IMR-90 (cell line): Measurements from ENCODE around the gene GDF9. TPM values are rescaled to one million over a fixed set of nuclear protein-coding genes. Genes with fewer than 3 reads are reported as not detected.
A peak's percentile ranks its signal among the peaks of the same experiment; 100 is the strongest.

Experiments
- ATAC-seq: fragments of 200-7000 bp; cut with Tn5 transposase; 2 replicates; pipeline ENCODE4 v1.9.1; 2020; ENCODE audit warnings: low read depth, mild to moderate bottlenecking, moderate library complexity
- BruUV-seq: library from RNA; stranded (reverse); fragments of 400-500 nt; replicated peaks from 2 replicates; lab custom pipeline; 2021; lab: Mats Ljungman, UMichigan
- CTCF ChIA-PET: fragments of 300-600 bp; formaldehyde crosslinking; extraction: SDS; loops from one replicate; lab custom pipeline; 2021; ENCODE audit warnings: antibody characterized with exemption; lab: Yijun Ruan, JAX
- POLR2A ChIA-PET: fragments of 300-600 bp; sonication (Branson Sonifier 250); formaldehyde crosslinking; loops from one replicate; lab custom pipeline; 2022; ENCODE audit warnings: antibody characterized with exemption; ENCODE audit not compliant: unreplicated experiment; lab: Charles Lee
- DNase-seq: peaks from one replicate; pipeline ENCODE4 v3.0.0; 2013
- H2AFZ ChIP-seq: replicated peaks from 2 replicates; pipeline ENCODE3; 2013; ENCODE audit warnings: low read length, mild to moderate bottlenecking; ENCODE audit not compliant: poor library complexity
- H2AK5ac ChIP-seq: 2 replicates; pipeline ENCODE4 v1.6.1; 2013; ENCODE audit warnings: low read depth, low read length, inconsistent platforms
- H2AK9ac ChIP-seq: replicated peaks from 2 replicates; pipeline ENCODE3; 2013; ENCODE audit warnings: mild to moderate bottlenecking, low read depth, low read length, moderate library complexity; ENCODE audit not compliant: poor library complexity
- H2BK120ac ChIP-seq: 2 replicates; pipeline ENCODE4 v1.6.1; 2013; ENCODE audit warnings: low read depth, low read length, inconsistent platforms
- H2BK15ac ChIP-seq: 3 replicates; pipeline ENCODE4 v1.6.1; 2013; ENCODE audit warnings: low read depth, low read length, inconsistent platforms
- H2BK20ac ChIP-seq: 2 replicates; pipeline ENCODE4 v1.6.1; 2013; ENCODE audit warnings: low read depth, mild to moderate bottlenecking, inconsistent platforms, low read length, moderate library complexity
- H2BK5ac ChIP-seq: 2 replicates; pipeline ENCODE4 v1.6.1; 2013; ENCODE audit warnings: mild to moderate bottlenecking, low read depth, low read length, inconsistent platforms; ENCODE audit not compliant: poor library complexity, severe bottlenecking
- H3K14ac ChIP-seq: replicated peaks from 2 replicates; pipeline ENCODE4 v1.6.1; 2013; ENCODE audit warnings: low read depth, low read length, inconsistent platforms
- H3K18ac ChIP-seq: 2 replicates; pipeline ENCODE4 v1.6.1; 2013; ENCODE audit warnings: low read depth, low read length, control low read depth
- H3K23ac ChIP-seq: 2 replicates; pipeline ENCODE4 v1.6.1; 2013; ENCODE audit warnings: low read depth, low read length, inconsistent platforms
- H3K27ac ChIP-seq: 2 replicates; pipeline ENCODE4 v1.5.1; 2013; ENCODE audit warnings: mild to moderate bottlenecking, control low read depth, low read length; ENCODE audit not compliant: insufficient read depth
- H3K27me3 ChIP-seq: 2 replicates; pipeline ENCODE4 v1.6.1; 2013; ENCODE audit warnings: low read length; ENCODE audit not compliant: control insufficient read depth, insufficient read depth
- H3K36me3 ChIP-seq: 2 replicates; pipeline ENCODE4 v1.6.1; 2013; ENCODE audit warnings: low read length, mixed read lengths; ENCODE audit not compliant: control insufficient read depth, insufficient read depth
- H3K4ac ChIP-seq: 2 replicates; pipeline ENCODE4 v1.6.1; 2013; ENCODE audit warnings: low read depth, low read length, inconsistent platforms
- H3K4me1 ChIP-seq: 2 replicates; pipeline ENCODE4 v1.6.1; 2013; ENCODE audit warnings: low read length, mixed read lengths; ENCODE audit not compliant: control insufficient read depth, insufficient read depth
- H3K4me2 ChIP-seq: 2 replicates; pipeline ENCODE4 v1.6.1; 2013; ENCODE audit warnings: low read depth, mild to moderate bottlenecking, control low read depth, low read length, moderate library complexity
- H3K4me3 ChIP-seq: 2 replicates; pipeline ENCODE4 v1.5.1; 2013; ENCODE audit warnings: low read depth, mild to moderate bottlenecking, control low read depth, low read length, moderate library complexity; ENCODE audit not compliant: insufficient read depth
- H3K56ac ChIP-seq: 2 replicates; pipeline ENCODE4 v1.6.1; 2013; ENCODE audit warnings: low read length, inconsistent platforms; ENCODE audit not compliant: insufficient read depth; ENCODE audit errors: extremely low read depth
- H3K79me1 ChIP-seq, 2 experiments: 2 replicates each; pipeline ENCODE4 v1.6.1; 2013; ENCODE audit warnings: low read length in 2 of 2, inconsistent platforms in 1 of 2, low read depth in 1 of 2
- H3K9ac ChIP-seq: 2 replicates; pipeline ENCODE4 v1.6.1; 2013; ENCODE audit warnings: low read depth, low read length, control low read depth
- H3K9me1 ChIP-seq: 2 replicates; pipeline ENCODE4 v1.6.1; 2013; ENCODE audit warnings: low read length, inconsistent platforms; ENCODE audit not compliant: insufficient read depth
- H3K9me3 ChIP-seq: 2 replicates; pipeline ENCODE4 v1.6.1; 2013; ENCODE audit warnings: low read length; ENCODE audit not compliant: control insufficient read depth, insufficient read depth
- H4K20me1 ChIP-seq: 2 replicates; pipeline ENCODE4 v1.6.1; 2013; ENCODE audit warnings: low read length, inconsistent platforms; ENCODE audit not compliant: insufficient read depth
- H4K5ac ChIP-seq: 2 replicates; pipeline ENCODE4 v1.6.1; 2013; ENCODE audit warnings: mild to moderate bottlenecking, low read depth, low read length, control low read depth
- H4K8ac ChIP-seq, 2 experiments: 2 replicates each; pipeline ENCODE4 v1.6.1; 2013; ENCODE audit warnings: low read depth in 2 of 2, low read length in 2 of 2, control low read depth in 1 of 2, inconsistent platforms in 1 of 2
- H4K91ac ChIP-seq: 2 replicates; pipeline ENCODE4 v1.6.1; 2013; ENCODE audit warnings: low read depth, low read length, inconsistent platforms; ENCODE audit not compliant: insufficient read depth
- MXI1 ChIP-seq: IDR thresholded peaks from 2 replicates; pipeline ENCODE4 v1.6.1; 2012; ENCODE audit warnings: low read depth, mild to moderate bottlenecking, low read length, moderate library complexity, borderline replicate concordance
- SMC3 ChIP-seq: fragments of 150-350 bp; IDR thresholded peaks from 2 replicates; pipeline ENCODE4 v1.6.1; 2016; ENCODE audit warnings: low read depth, mild to moderate bottlenecking, antibody characterized with exemption, low read length, moderate library complexity
- WGBS, 2 experiments: methylation state at CpG; one replicate each; pipeline versions ENCODE4 v1.1.5 to v1.1.7; 2013; ENCODE audit warnings: missing lambda C conversion rate in 2 of 2; ENCODE audit not compliant: insufficient read length in 1 of 2; ENCODE audit errors: extremely low coverage in 2 of 2; 5-methylcytosine and 5-hydroxymethylcytosine counted together
- dilution Hi-C: fragments of 300-500 bp; cut with HindIII; formaldehyde crosslinking; loops from one replicate; pipeline ENCODE4 v1.14.3; 2018; ENCODE audit warnings: low sequenced_read_pairs; ENCODE audit not compliant: unreplicated experiment
- in situ Hi-C: fragments of 300-500 bp; cut with MboI; formaldehyde crosslinking; loops from 3 replicates; pipeline ENCODE4 v1.14.3; 2019; ENCODE audit warnings: low sequenced_read_pairs, inconsistent platforms, mixed read lengths
- intact Hi-C: fragments of 100-400 bp; cut with micrococcal nuclease; formaldehyde crosslinking; loops from 2 replicates; pipeline ENCODE4 v1.10.0; 2022
- polyA plus RNA-seq, 3 experiments: library from polyadenylated mRNA; depleted of rRNA; stranded (reverse); fragments of >200 nt; gene quantifications; 2 replicates each; pipeline ENCODE4 v1.2.3, GENCODE V29; 2012; ENCODE audit warnings: low replicate concordance in 1 of 3
- total RNA-seq: library from RNA; depleted of rRNA; stranded (reverse); fragments of >200 nt; gene quantifications from 2 replicates; pipeline ENCODE4 v1.2.3, GENCODE V29; 2012

The GDF9 gene
- total and polyA plus RNA-seq, 2 of the 4 experiments (the other 2 are of a cell fraction), result 0.18 to 0.21 TPM

- dilution Hi-C loops (no loop called here), intact Hi-C loops (loop anchor here (5.0 kb wide), 3 partner anchors 161 to 316 kb away; no protein-coding TSS in a partner anchor), in situ Hi-C loops (no loop called here)
- WGBS, 2 experiments, result no CpG with 5 or more reads among the region's 7 CpGs
- Histone ChIP-seq H3K36me3 (peaks cover 6% of the 10 kb centered on the region; the same call in 1 of the 2 replicates), H3K9me1 (no peaks in the 10 kb centered on the region), H3K56ac (no peak overlapping the region), H3K9ac (no peak overlapping the region), H3K4me1 (peaks cover 10% of the 10 kb centered on the region; the same call in 1 of the 2 replicates), H3K27ac (no peak overlapping the region), H2AFZ (no peak overlapping the region), H4K5ac (no peak overlapping the region), H3K4me3 (no peak overlapping the region), H2BK5ac (no peak overlapping the region), H2BK120ac (no peak overlapping the region), H3K14ac (no peak overlapping the region), H2AK9ac (peak overlapping the region; percentile 44), H2AK5ac (no peak overlapping the region), H4K8ac (no peak overlapping the region), H2BK20ac (no peak overlapping the region), H4K91ac (no peak overlapping the region), H2BK15ac (no peak overlapping the region), H3K79me1 (peaks cover 5 to 17% of the 10 kb centered on the region in 2 experiments; a peak in 3 of 4 replicates), H4K20me1 (no peaks in the 10 kb centered on the region), H3K27me3 (no peaks in the 10 kb centered on the region), H3K23ac (no peak overlapping the region), H3K4ac (no peak overlapping the region), H3K9me3 (no peaks in the 10 kb centered on the region), H3K4me2 (no peak overlapping the region), H3K18ac (no peak overlapping the region)
- no peak for ATAC-seq
- ChIA-PET CTCF (interaction anchor here (0.5 kb wide), 1 partner anchor 726 kb away, joined by 4 read pairs; no protein-coding TSS in a partner anchor), POLR2A (no interaction called here)
- DNase-seq, result no peak
- TF ChIP-seq SMC3 (no peak), MXI1 (no peak)
- BruUV-seq, result no TSS peak
Observed at GRCh38 chr5:132823481-132824050, 42.7 kb downstream of the GDF9 start.
